ENCODE results near the gene MN1.

MN1 gene

GRCh38 chr22:27780161-27780575 lies 21.4 kb downstream of the MN1 start:
- DNase-seq = no peak

DNA sequence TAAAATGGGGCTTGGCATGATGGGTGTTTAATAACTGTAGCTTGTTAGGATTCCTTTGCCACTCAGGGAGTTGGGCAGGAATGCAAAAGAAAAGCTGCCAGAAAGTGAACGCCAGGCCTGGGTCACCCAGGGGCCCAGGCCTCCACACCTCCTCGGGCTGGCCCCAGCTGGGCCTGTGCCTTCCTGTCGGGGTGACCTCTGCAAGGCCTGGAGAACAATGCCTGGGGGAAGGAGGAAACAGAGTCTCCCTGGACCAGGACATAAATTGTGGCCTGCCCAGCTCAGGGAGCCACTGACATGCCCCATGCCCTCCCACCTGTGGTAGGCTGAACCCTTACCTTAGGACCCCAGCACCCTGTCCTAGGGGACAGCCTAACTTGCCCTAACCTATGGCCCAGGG lies 21.9 kb downstream of the MN1 start:
- no peak for DNase-seq

GRCh38 chr22:27778294-27779090 lies 23.1 kb downstream of the MN1 start:
- no peak for DNase-seq

DNA sequence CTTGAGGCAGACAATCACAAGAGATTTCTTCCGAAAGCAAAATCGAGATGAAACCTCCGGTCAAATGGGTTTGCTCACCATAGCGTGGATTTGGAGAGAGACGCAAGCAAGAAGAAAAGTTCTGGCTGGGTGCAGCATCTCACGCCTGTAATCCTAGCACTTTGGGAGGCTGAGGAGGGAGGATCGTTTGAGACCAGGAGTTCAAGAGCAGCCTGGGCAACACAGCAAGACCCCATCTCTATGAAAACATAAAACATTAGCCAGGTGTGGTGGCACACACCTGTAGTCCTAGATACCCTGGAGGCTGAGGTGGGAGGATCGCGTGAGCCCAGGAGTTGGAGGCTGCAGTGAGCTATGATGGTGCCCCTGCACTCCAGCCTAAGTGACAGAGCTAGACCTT lies 24.4 kb downstream of the MN1 start:
- DNase-seq = no peak

DNA sequence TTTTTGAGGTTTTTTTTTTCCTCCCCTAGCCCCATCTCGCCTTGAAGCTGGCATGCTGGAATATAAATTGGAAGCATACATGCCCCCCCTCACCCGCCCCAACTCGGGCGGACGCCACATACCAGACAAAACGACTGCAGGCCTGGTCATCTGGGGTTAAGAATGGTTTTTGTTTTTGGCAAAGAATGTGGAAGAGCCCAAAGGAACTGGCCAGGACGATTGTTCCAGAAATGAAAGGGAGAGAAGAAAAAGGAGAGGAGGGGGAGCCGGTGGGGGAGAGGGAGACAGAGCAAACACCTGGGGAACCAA lies 25.0 kb downstream of the MN1 start:
- DNase-seq = no peak

DNA sequence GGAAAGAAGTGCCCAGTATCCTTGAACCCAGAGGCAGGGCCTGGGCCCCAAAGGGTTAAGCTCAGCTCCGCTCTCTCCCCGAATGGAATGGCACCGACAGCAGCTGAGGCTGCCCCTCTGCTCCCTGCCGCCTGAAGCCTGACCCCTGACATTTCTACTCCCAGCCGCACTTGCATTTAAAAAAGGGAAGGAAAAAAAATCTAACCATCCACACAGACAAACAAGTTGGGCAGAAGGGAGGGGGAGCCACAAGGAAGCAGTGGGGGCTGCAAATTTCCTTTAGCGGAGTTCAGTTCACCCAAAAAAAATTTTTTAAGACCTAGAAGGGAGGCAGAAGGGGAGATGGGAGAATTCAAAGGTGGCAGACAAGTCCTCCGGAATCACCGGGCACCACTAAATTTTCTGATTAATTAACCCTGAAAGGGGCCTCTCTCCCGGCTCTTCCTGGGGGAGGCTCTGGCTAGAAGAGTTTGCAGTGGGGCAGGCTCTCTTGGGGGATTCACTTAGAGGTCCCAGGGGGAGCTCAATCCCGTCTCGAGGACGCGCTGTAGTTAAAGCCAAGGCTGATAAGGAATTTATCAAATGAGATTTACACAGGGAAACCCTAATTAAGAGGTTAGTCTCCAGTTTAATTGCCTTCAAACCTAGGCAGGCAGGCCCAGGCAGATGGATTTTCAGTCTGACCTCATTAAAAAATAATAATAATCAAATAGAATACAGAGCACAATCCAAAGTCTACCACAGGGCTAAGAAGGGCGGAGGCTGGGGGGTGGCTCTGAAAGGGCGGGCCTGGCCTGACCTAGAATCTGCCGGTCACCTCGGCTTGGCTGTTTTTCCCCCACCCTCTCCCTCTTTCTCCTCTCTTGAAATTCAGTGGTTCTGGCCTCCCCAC lies 25.6 kb downstream of the MN1 start:
- no peak for DNase-seq

DNA sequence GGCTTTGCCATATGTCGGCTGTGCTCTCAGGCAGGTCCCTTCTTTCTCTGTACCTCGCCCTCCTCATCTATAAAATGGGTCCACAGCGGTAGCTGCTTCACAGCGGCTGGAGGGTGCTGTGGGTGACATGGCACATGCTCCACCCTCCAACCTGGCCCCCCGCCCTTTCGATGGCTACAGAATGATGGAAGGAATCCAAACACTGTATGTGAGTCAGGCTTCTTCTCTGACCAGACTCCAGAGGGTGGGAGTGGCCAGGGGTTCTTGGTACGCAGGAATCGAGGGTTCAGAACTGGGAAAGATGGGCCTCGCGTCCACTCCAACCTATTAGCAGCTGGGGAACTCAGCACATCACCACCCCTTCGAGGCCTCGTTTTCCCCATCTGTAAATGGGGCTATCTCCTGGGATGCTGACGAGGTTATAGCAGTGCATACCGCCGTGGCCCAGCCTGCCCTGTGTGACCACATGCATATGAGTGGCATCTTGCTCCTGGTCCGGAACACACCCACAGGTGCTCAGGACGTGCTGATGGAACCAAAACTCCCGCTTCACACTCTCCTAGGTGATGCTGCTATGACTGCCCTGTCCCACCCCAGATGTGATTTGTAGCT lies 26.4 kb downstream of the MN1 start:
- no peak for DNase-seq

DNA sequence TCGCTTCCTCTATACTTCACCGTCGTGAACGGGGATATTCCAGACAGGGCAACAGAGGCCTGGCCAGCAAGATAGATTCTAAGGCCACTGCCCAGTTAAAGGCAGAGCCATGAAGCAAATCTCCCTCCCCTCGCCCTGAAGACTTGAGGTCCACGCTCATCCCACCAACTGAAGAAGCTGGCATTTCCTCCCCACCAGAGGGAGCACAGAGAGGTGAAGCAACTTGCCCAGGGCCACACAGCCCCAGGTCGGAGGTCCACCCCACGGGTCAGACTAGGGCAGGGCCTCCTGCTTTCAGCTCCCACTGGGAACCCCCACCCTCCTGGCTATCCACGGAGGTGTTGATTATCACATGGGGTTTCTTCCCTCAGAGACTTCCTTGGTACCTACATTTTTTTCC lies 27.4 kb downstream of the MN1 start:
- no peak for DNase-seq

- no peak for DNase-seq
Measured at GRCh38 chr22:27772984-27773498, 28.5 kb downstream of the MN1 start.

DNA sequence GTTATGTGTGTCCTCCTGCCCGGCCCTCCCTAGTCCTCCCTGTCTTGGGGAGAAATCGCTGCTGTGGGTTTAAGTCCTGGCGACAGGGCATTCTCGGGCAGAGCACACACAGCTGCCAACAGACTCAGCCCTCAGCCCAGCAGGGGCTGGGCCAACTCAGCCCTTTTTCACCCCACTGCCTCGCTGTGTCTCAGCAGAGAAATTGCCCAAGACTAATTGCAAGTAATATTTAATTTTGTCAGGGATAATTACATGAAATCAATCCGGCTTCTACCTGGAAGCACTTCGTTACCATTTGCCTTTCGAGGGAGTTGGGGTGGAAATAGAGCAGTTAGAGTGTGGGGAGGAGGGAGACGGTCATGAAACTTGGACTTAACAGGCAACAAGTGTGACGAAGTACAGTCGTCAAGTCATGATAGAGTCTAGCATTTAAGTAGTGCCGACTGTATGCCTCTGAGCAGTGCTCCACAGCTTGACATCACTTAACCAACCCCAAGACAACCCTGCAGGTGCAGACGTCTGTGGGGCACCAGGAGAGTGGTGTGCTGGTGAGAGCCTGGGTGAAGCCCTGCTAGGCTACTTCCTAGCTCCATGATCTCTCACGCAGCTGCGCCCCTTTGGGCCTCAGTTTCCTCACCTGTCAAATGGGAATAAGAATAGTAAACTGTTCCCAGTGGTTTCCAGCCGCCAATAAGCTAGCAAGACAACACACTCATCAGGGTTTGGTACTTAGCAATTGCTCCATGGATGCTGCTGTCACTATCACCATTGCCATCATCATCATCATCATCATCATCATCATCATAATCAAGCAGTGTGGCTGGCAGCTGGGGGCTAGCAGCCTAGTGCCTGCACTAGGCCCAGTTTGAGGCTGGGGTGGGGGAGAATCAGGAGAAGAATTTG lies 29.2 kb downstream of the MN1 start:
- no peak for DNase-seq

- DNase-seq = no peak
Measured at GRCh38 chr22:27771637-27772036, 29.9 kb downstream of the MN1 start.

DNA sequence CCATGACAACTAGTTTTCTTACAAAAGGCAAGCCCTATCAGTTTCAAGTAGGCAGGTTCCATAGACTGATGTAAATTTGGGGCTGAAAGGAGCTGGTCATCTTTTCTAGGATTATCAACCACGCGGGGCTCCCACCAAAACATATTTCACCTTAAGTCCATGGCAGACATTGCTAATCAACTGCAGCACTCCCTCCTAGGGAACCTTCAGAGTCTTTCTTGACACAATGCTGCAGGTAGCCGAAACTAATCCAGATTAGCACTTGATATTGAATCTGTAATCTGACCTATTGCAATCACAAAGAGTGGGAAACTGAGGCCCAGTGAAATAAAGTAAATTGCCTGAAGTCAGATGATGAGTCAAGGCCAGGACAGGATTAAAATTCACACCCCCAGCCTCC lies 32.5 kb downstream of the MN1 start:
- DNase-seq = no peak

DNA sequence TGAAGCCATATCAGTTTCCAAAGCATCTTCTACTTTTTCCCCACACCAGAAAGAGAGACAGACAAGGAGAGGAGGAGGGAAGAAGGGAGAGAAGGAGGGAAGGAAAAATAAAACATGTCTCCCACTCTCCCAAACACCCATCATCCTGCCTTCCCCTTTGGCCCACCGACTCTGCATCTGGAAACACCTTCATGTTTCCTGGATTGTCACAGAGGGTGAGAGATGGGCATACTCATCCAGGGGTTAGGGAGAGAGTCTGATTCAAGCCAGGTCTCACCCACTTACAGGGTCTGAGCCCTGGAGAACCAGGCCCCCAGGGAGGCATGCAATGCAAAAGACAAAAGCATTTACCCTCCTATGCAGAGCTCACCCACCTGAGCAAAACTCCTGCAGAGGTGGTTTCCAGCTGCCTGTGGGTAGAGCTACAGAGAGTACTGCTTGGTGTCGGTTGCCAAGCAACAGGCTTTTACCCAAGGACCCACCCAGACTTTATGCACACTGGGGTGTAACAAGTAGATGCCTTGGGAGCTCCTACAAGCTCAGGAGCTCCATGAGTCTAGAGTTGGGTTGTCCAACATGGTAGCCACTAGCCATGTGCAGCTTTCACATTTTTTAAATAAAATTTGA lies 33.4 kb downstream of the MN1 start:
- DNase-seq = no peak

- no peak for DNase-seq
Measured at GRCh38 chr22:27766679-27767078, 34.9 kb downstream of the MN1 start.

GRCh38 chr22:27765706-27766291 lies 35.8 kb downstream of the MN1 start:
- DNase-seq = no peak

GRCh38 chr22:27764722-27765236 lies 36.8 kb downstream of the MN1 start:
- DNase-seq = no peak

GRCh38 chr22:27761665-27762064 lies 39.9 kb downstream of the MN1 start:
- no peak for DNase-seq

- no peak for DNase-seq
Measured at GRCh38 chr22:27761000-27761399, 40.6 kb downstream of the MN1 start.

GRCh38 chr22:27760474-27760873 lies 41.1 kb downstream of the MN1 start:
- DNase-seq = no peak

DNA sequence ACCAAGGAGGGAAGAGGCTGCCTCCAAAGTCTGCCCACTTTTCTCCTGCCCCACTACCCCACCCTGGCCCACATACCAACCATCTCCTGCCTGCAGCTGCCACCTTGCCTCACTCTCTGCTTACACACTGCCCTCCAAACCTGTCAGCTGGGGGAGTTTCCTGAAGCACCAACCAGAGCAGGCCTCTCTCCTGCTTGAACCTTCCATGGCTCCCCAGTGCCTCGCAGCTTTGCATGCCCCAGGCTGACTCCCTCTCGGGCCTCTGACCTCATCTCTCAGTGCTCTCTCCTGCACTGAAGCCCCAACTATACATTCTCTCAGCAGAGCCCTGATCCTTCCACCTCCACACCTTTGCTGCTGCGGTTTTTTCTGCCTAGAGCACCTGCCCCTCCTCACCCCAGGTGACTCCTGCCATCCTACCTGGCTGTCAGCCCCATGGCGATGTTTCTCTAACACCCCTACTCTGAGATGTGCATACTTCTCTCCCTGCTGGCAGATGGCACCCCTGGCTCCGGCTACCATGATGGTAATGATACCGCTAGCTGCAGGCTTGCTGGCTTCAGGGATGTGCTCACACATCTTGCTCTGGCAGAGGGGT lies 43.5 kb downstream of the MN1 start:
- DNase-seq = no peak

DNA sequence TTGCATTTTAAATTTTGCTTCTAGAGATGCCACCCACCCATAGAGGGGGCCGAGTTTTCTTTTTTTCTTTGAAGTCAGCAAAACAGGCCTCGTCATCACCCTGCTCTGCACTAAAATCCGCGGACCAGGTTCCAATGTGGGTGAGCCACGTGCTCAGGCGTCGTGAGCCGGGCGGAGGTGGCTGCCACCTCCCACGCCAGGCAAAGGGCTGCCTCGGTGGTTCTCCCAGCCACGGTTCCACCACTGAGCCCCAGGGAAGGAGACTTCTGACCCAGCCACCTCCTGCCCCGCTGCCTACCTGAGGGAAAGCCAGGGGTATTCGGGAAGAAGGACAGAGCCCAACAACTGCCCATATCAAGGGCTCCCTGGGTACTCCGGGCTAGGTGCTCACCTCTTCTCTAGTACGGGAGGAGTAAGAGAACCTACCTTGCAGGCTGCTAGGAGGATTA lies 45.3 kb downstream of the MN1 start:
- no peak for DNase-seq
